H1 (cell line): ENCODE data around the gene BCL2. TPM values are rescaled to one million over a fixed set of nuclear protein-coding genes. Genes with fewer than 3 reads are reported as not detected.
A peak's percentile ranks its signal among the peaks of the same experiment; 100 is the strongest.

Experiments used
- CTCF ChIA-PET: fragments of 300-600 bp; sonication (Branson Sonifier 250); formaldehyde crosslinking; loops from one replicate; lab custom pipeline; 2021; ENCODE audit not compliant: partially characterized antibody; lab: Charles Lee
- POLR2A ChIA-PET: fragments of 300-600 bp; sonication (Branson Sonifier 250); formaldehyde crosslinking; loops from one replicate; lab custom pipeline; 2021; ENCODE audit warnings: inconsistent platforms; ENCODE audit not compliant: partially characterized antibody; lab: Charles Lee
- DNase-seq, 2 experiments: peaks; one replicate each; pipeline versions ENCODE4 v3.0.0 to v3.0.0-alpha.2; 2010 to 2022; ENCODE audit warnings: low spot score in 2 of 2, low read depth in 1 of 2, mixed read lengths in 1 of 2
- FAIRE-seq: peaks from 2 replicates; lab custom pipeline; 2011; peaks lifted over from hg19 to GRCh38; lab: Jason Lieb, UNC
- H2AFZ ChIP-seq: 2 replicates; pipeline ENCODE4 v1.8.1; 2012; ENCODE audit warnings: low read length, inconsistent platforms
- H2AK5ac ChIP-seq: 2 replicates; pipeline ENCODE4 v1.6.1; 2013; ENCODE audit warnings: low read depth, low read length
- H2BK120ac ChIP-seq: replicated peaks from 2 replicates; pipeline ENCODE3; 2013; ENCODE audit warnings: low read depth, low read length, inconsistent platforms
- H2BK12ac ChIP-seq: 2 replicates; pipeline ENCODE4 v1.6.1; 2013; ENCODE audit warnings: low read depth, low read length
- H2BK15ac ChIP-seq: 2 replicates; pipeline ENCODE4 v1.6.1; 2013; ENCODE audit warnings: low read length
- H2BK20ac ChIP-seq: 2 replicates; pipeline ENCODE4 v1.6.1; 2013; ENCODE audit warnings: low read length
- H2BK5ac ChIP-seq: 2 replicates; pipeline ENCODE4 v1.6.1; 2013; ENCODE audit warnings: low read depth, low read length
- H3K14ac ChIP-seq: 2 replicates; pipeline ENCODE4 v1.6.1; 2013; ENCODE audit warnings: inconsistent platforms; ENCODE audit not compliant: insufficient read length
- H3K18ac ChIP-seq: 2 replicates; pipeline ENCODE4 v1.6.1; 2013; ENCODE audit warnings: low read length; ENCODE audit errors: extremely low read depth
- H3K23ac ChIP-seq: 2 replicates; pipeline ENCODE4 v1.6.1; 2013; ENCODE audit warnings: inconsistent platforms; ENCODE audit not compliant: insufficient read length
- H3K23me2 ChIP-seq: 2 replicates; pipeline ENCODE4 v1.6.1; 2013; ENCODE audit warnings: low read depth, low read length
- H3K27ac ChIP-seq: 2 replicates; pipeline ENCODE4 v1.6.1; 2011; ENCODE audit warnings: low read depth, low read length, inconsistent platforms
- H3K27me3 ChIP-seq, 4 experiments: replicated peaks in 1 of 4; 1 replicate in 1 of 4; 2 replicates in 3 of 4; pipeline versions ENCODE4 v1.6.1 to v1.8.1; 2011 to 2013; ENCODE audit warnings: low read length in 3 of 4, mild to moderate bottlenecking in 3 of 4, inconsistent platforms in 2 of 4, mixed read lengths in 2 of 4, moderate library complexity in 1 of 4; ENCODE audit not compliant: control insufficient read depth in 3 of 4, insufficient read depth in 3 of 4; ENCODE audit errors: extremely low read depth in 1 of 4
- H3K36me3 ChIP-seq, 4 experiments: 2 replicates each; pipeline versions ENCODE4 v1.6.1 to v1.8.1; 2011 to 2013; ENCODE audit warnings: mild to moderate bottlenecking in 4 of 4, low read length in 3 of 4, moderate library complexity in 2 of 4, control low read depth in 1 of 4, inconsistent platforms in 1 of 4; ENCODE audit not compliant: insufficient read depth in 4 of 4, control insufficient read depth in 2 of 4
- H3K4ac ChIP-seq: replicated peaks from 2 replicates; pipeline ENCODE3; 2013; ENCODE audit warnings: low read length, low read depth, mixed read lengths, inconsistent platforms; ENCODE audit not compliant: insufficient read length
- H3K4me1 ChIP-seq, 4 experiments: replicated peaks in 1 of 4; 1 replicate in 1 of 4; 2 replicates in 3 of 4; pipeline versions ENCODE4 v1.6.1 to v1.8.1; 2011 to 2013; ENCODE audit warnings: low read length in 3 of 4, inconsistent platforms in 2 of 4, mixed read lengths in 1 of 4; ENCODE audit not compliant: insufficient read depth in 4 of 4, control insufficient read depth in 3 of 4
- H3K4me2 ChIP-seq, 2 experiments: 2 replicates each; pipeline versions ENCODE4 v1.6.1 to v1.8.1; 2011 to 2013; ENCODE audit warnings: low read depth in 2 of 2, low read length in 2 of 2, control low read depth in 1 of 2, inconsistent platforms in 1 of 2, mild to moderate bottlenecking in 1 of 2; ENCODE audit not compliant: insufficient read depth in 1 of 2
- H3K4me3 ChIP-seq, 4 experiments: fragments of 200-600, 300-600 bp in 1 of 4; sonication (generic), shearing (Covaris generic), sonication (Bioruptor Twin) in 1 of 4; 2 replicates each; pipeline versions ENCODE4 v1.5.1 to v1.8.1; 2011 to 2016; ENCODE audit warnings: low read length in 4 of 4, low read depth in 3 of 4, control low read depth in 2 of 4, inconsistent platforms in 2 of 4, mild to moderate bottlenecking in 2 of 4, mixed read lengths in 1 of 4, moderate library complexity in 1 of 4; ENCODE audit not compliant: insufficient read depth in 2 of 4; ENCODE audit errors: extremely low read depth in 1 of 4
- H3K56ac ChIP-seq: replicated peaks from 2 replicates; pipeline ENCODE3; 2013; ENCODE audit warnings: low read depth, mild to moderate bottlenecking, mixed read lengths, low read length, inconsistent platforms; ENCODE audit not compliant: insufficient read length
- H3K79me1 ChIP-seq: 2 replicates; pipeline ENCODE4 v1.6.1; 2013; ENCODE audit warnings: low read depth, low read length, control low read depth
- H3K79me2 ChIP-seq, 2 experiments: 2 replicates each; pipeline versions ENCODE4 v1.6.1 to v1.8.1; 2012 to 2013; ENCODE audit warnings: low read length in 2 of 2, mild to moderate bottlenecking in 2 of 2, inconsistent platforms in 1 of 2; ENCODE audit not compliant: insufficient read depth in 2 of 2, control insufficient read depth in 1 of 2
- H3K9ac ChIP-seq, 4 experiments: replicated peaks in 1 of 4; 1 replicate in 1 of 4; 2 replicates in 3 of 4; pipeline versions ENCODE4 v1.6.1 to v1.8.1; 2011 to 2013; ENCODE audit warnings: low read depth in 3 of 4, low read length in 3 of 4, control low read depth in 2 of 4, mild to moderate bottlenecking in 2 of 4, moderate library complexity in 2 of 4, inconsistent platforms in 1 of 4; ENCODE audit errors: extremely low read depth in 1 of 4
- H3K9me3 ChIP-seq, 2 experiments: 2 replicates each; pipeline versions ENCODE4 v1.6.1 to v1.8.1; 2012 to 2013; ENCODE audit warnings: mild to moderate bottlenecking in 2 of 2, moderate library complexity in 2 of 2, control low read depth in 1 of 2, inconsistent platforms in 1 of 2, low read depth in 1 of 2, low read length in 1 of 2, mixed read lengths in 1 of 2; ENCODE audit not compliant: insufficient read depth in 2 of 2
- H4K20me1 ChIP-seq, 2 experiments: replicated peaks in 1 of 2; 2 replicates each; pipeline versions ENCODE3 to v1.8.1; 2011 to 2013; ENCODE audit warnings: inconsistent platforms in 2 of 2, low read length in 2 of 2, mild to moderate bottlenecking in 1 of 2; ENCODE audit not compliant: insufficient read depth in 2 of 2, control insufficient read depth in 1 of 2
- H4K5ac ChIP-seq: 2 replicates; pipeline ENCODE4 v1.6.1; 2013; ENCODE audit warnings: low read length, low read depth, mixed read lengths, inconsistent platforms; ENCODE audit not compliant: insufficient read length
- H4K8ac ChIP-seq: 2 replicates; pipeline ENCODE4 v1.8.0; 2013; ENCODE audit warnings: mild to moderate bottlenecking, moderate library complexity, low read length, inconsistent platforms; ENCODE audit not compliant: insufficient read depth; ENCODE audit errors: extremely low read depth
- H4K91ac ChIP-seq: replicated peaks from 2 replicates; pipeline ENCODE3; 2013; ENCODE audit warnings: low read length, mixed read lengths, inconsistent platforms; ENCODE audit not compliant: insufficient read length
- ASH2L ChIP-seq: fragments of 200-600, 300-600 bp; sonication (generic); IDR thresholded peaks from one replicate; pipeline ENCODE4 v1.7.1; 2017; ENCODE audit warnings: low read length
- CBX8 ChIP-seq: fragments of 300-800, 300-1000 bp; sonication (generic); IDR thresholded peaks from 2 replicates; pipeline ENCODE4 v1.7.1; 2016; ENCODE audit warnings: low read depth, low read length, borderline replicate concordance
- NRF1 ChIP-seq: IDR thresholded peaks from 2 replicates; pipeline ENCODE4 v1.6.1; 2011; ENCODE audit warnings: mild to moderate bottlenecking, low read depth, low read length, improper control_type of control experiment
- RAD21 ChIP-seq, 2 experiments: IDR thresholded peaks in 1 of 2; conservative IDR thresholded peaks in 1 of 2; 2 replicates each; pipeline ENCODE4 v1.6.1; 2011; ENCODE audit warnings: low read depth in 2 of 2, low read length in 2 of 2, improper control_type of control experiment in 1 of 2, inconsistent platforms in 1 of 2, mild to moderate bottlenecking in 1 of 2, moderate library complexity in 1 of 2
- RBBP5 ChIP-seq: IDR thresholded peaks from 2 replicates; pipeline ENCODE4 v1.7.1; 2012; ENCODE audit warnings: low read depth, mild to moderate bottlenecking, inconsistent platforms, low read length, moderate library complexity, borderline replicate concordance
- ZNF274 ChIP-seq: IDR thresholded peaks from 2 replicates; pipeline ENCODE4 v1.7.0; 2012; ENCODE audit warnings: low read length, borderline replicate concordance; ENCODE audit errors: extremely low read depth
- WGBS, 2 experiments: shearing (Covaris generic) in 1 of 2; methylation state at CpG; one replicate each; pipeline versions ENCODE4 v1.1.6 to v1.1.7; 2013 to 2015; ENCODE audit warnings: low lambda C conversion rate in 2 of 2, mixed read lengths in 2 of 2, inconsistent platforms in 1 of 2, low coverage in 1 of 2, missing lambda C conversion rate in 1 of 2; ENCODE audit not compliant: insufficient replicate concordance in 2 of 2, insufficient coverage in 1 of 2, insufficient read length in 1 of 2; ENCODE audit errors: extremely low coverage in 1 of 2, missing lambda C conversion rate in 1 of 2; 5-methylcytosine and 5-hydroxymethylcytosine counted together
- polyA plus RNA-seq, 7 experiments: library from polyadenylated mRNA; depleted of rRNA in 3 of 7; stranded (reverse) in 5 of 7; unstranded in 2 of 7; fragments of >200 nt in 5 of 7; fragments of 200-250 nt in 2 of 7; gene quantifications; 1 replicate in 5 of 7; 2 replicates in 1 of 7; 4 replicates in 1 of 7; pipeline versions ENCODE4 v1.2.1 to v1.2.3, GENCODE V29; 2011 to 2013; ENCODE audit warnings: missing spikeins in 2 of 7, mixed read lengths in 2 of 7
- total RNA-seq: library from RNA; stranded (reverse); fragmentation: NEBNext Ultra II Directional; extraction: Animal tissue kit (Norgen Biotek cat#: 25700); gene quantifications from 2 replicates; pipeline ENCODE4 v1.2.1, GENCODE V29; 2021
- TF ChIP-seq, protein P1 (sequence below): IDR thresholded peaks from 2 replicates; pipeline ENCODE4 v1.6.1; 2012; ENCODE audit warnings: low read length, inconsistent platforms
- TF ChIP-seq, protein P2 (sequence below), 3 experiments: IDR thresholded peaks; 1 replicate in 2 of 3; 2 replicates in 1 of 3; pipeline versions ENCODE4 v1.5.1 to v1.6.1; 2011; ENCODE audit warnings: low read length in 3 of 3, mild to moderate bottlenecking in 3 of 3, inconsistent platforms in 2 of 3, low read depth in 1 of 3, moderate library complexity in 1 of 3; ENCODE audit not compliant: insufficient read depth in 1 of 3; ENCODE audit errors: control extremely low read depth in 1 of 3

The BCL2 gene
- total and polyA plus RNA-seq, 2 of the 8 experiments (the other 6 are each of a cell fraction or from before 2014, with no cell fraction given), result 0.59 to 4.5 TPM

DNA sequence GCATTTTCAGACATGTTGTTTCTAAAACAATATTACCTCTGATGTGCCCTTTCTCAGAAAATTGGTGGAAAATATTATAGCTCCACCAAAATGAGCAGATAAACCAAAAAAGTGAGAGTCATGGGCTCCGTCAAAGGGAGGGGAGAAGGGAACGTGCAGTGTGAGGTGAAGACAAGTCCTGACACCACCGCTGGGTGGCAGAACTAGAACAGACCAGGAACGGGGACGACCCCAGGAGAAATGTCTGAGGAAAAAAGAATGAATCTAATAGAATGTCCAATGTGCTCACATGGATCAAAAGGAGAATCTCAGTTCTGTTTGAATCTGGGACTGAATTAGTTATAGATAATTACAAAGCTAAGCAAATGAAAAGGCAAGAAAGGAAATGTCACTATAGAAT lies 22.6 kb upstream of the BCL2 start:
- no peaks in the 10 kb centered on the region for H3K9me3 ChIP-seq
- H4K5ac ChIP-seq, result no peak overlapping the region
- no peak overlapping the region for H3K4ac ChIP-seq
- H3K36me3 ChIP-seq, result peaks cover 0 to 35% (median 23%) of the 10 kb centered on the region in 4 experiments; a peak in 7 of 8 replicates
- no peak overlapping the region for H4K91ac ChIP-seq
- no peaks in the 10 kb centered on the region for H3K79me1 ChIP-seq
- H2BK12ac ChIP-seq, result no peak overlapping the region
- no peak overlapping the region for H3K9ac ChIP-seq
- H3K4me3 ChIP-seq, result no peak overlapping the region
- H2BK120ac ChIP-seq, result no peak overlapping the region
- no peak overlapping the region for H2BK20ac ChIP-seq
- H2AFZ ChIP-seq, result no peak overlapping the region
- CTCF ChIA-PET, result interaction anchor here (0.6 to 9.1 kb wide), 28 partner anchors 9 to 1792 kb away, joined by 3 to 96 read pairs (median 4); no protein-coding TSS in a partner anchor
- no peak overlapping the region for H2AK5ac ChIP-seq
- H3K18ac ChIP-seq, result no peak overlapping the region
- FAIRE-seq, result peak; percentile 24
- no peak overlapping the region for H3K27ac ChIP-seq
- H2BK15ac ChIP-seq, result no peak overlapping the region
- H3K56ac ChIP-seq, result no peak overlapping the region
- no peak overlapping the region for H3K14ac ChIP-seq
- no peaks in the 10 kb centered on the region for H3K23me2 ChIP-seq
- no peak overlapping the region for H3K23ac ChIP-seq
- POLR2A ChIA-PET, result interaction anchor here (1.5 kb wide), 1 partner anchor 23 kb away, joined by 3 read pairs; no protein-coding TSS in a partner anchor
- H3K79me2 ChIP-seq, result no peaks in the 10 kb centered on the region
- peak in 1 of 2 experiments; percentile 53 for DNase-seq
- H3K4me1 ChIP-seq, result peaks cover 0 to 7% (median 3%) of the 10 kb centered on the region in 4 experiments; a peak in 3 of 7 replicates
- no peaks in the 10 kb centered on the region for H3K27me3 ChIP-seq
- 55% methylated on average over 5 of the region's 5 CpGs; no CpG with 5 or more reads in 1 of the 2 experiments for WGBS, 2 experiments
- H2BK5ac ChIP-seq, result no peak overlapping the region
- H4K8ac ChIP-seq, result no peak overlapping the region
- H3K4me2 ChIP-seq, result no peak overlapping the region
- no peaks in the 10 kb centered on the region for H4K20me1 ChIP-seq
- no peak for TF ChIP-seq ASH2L
- TF ChIP-seq, protein P1, sequence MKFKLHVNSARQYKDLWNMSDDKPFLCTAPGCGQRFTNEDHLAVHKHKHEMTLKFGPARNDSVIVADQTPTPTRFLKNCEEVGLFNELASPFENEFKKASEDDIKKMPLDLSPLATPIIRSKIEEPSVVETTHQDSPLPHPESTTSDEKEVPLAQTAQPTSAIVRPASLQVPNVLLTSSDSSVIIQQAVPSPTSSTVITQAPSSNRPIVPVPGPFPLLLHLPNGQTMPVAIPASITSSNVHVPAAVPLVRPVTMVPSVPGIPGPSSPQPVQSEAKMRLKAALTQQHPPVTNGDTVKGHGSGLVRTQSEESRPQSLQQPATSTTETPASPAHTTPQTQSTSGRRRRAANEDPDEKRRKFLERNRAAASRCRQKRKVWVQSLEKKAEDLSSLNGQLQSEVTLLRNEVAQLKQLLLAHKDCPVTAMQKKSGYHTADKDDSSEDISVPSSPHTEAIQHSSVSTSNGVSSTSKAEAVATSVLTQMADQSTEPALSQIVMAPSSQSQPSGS, result no peak
- peak; percentile 68 to 74 for TF ChIP-seq RAD21 (IDR thresholded peaks at IDR 0.05 in 1 of 2, conservative IDR thresholded peaks at IDR 0.05 in 1 of 2; ENCODE audit: low read depth in 2 of 2, low read length in 2 of 2)
- no peak for TF ChIP-seq NRF1
- TF ChIP-seq ZNF274, result no peak
- TF ChIP-seq, protein P2, sequence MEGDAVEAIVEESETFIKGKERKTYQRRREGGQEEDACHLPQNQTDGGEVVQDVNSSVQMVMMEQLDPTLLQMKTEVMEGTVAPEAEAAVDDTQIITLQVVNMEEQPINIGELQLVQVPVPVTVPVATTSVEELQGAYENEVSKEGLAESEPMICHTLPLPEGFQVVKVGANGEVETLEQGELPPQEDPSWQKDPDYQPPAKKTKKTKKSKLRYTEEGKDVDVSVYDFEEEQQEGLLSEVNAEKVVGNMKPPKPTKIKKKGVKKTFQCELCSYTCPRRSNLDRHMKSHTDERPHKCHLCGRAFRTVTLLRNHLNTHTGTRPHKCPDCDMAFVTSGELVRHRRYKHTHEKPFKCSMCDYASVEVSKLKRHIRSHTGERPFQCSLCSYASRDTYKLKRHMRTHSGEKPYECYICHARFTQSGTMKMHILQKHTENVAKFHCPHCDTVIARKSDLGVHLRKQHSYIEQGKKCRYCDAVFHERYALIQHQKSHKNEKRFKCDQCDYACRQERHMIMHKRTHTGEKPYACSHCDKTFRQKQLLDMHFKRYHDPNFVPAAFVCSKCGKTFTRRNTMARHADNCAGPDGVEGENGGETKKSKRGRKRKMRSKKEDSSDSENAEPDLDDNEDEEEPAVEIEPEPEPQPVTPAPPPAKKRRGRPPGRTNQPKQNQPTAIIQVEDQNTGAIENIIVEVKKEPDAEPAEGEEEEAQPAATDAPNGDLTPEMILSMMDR (IDR thresholded peaks at IDR 0.05; ENCODE audit: control extremely low read depth in 1 of 3, insufficient read depth in 1 of 3, low read depth in 1 of 3, low read length in 3 of 3), result peak; percentile 65 to 67 (median 65)
- no peak for TF ChIP-seq CBX8
- TF ChIP-seq RBBP5, result no peak
